ENCODE data around the gene LIFR.

The LIFR gene

GRCh38 chr5:38556599-38557307, at the start of gene LIFR (continued):
- TF ChIP-seq ZNF280D (tag by site-specific recombination; IDR thresholded peaks at IDR 0.05) (no peak), ZNF501 (tag by site-specific recombination; IDR thresholded peaks at IDR 0.05) (peak; percentile 89), WT1 (tag by site-specific recombination; IDR thresholded peaks at IDR 0.05) (0 out of 2 replicates have a peak, but pooled peaks have one; percentile 35), ZNF561 (tag by site-specific recombination; IDR thresholded peaks at IDR 0.05; ENCODE audit: borderline replicate concordance) (peak; percentile 62; the same call in 1 of the 2 replicates), KLF1 (tag by site-specific recombination; IDR thresholded peaks at IDR 0.05) (0 out of 2 replicates have a peak, but pooled peaks have one; percentile 46), ZNF239 (tag by site-specific recombination; IDR thresholded peaks at IDR 0.05) (0 out of 2 replicates have a peak, but pooled peaks have one; percentile 44), PRDM10 (tag by site-specific recombination; IDR thresholded peaks at IDR 0.05) (peak; percentile 78), ZNF16 (tag by site-specific recombination; IDR thresholded peaks at IDR 0.05; ENCODE audit: low read depth) (no peak), ZFP37 (tag by site-specific recombination; IDR thresholded peaks at IDR 0.05) (peak; percentile 99), KLF7 (tag by site-specific recombination; IDR thresholded peaks at IDR 0.05; ENCODE audit: borderline replicate concordance) (peak; percentile 26; the same call in 1 of the 2 replicates), ZNF433 (tag by site-specific recombination; IDR thresholded peaks at IDR 0.05; ENCODE audit: low read depth) (no peak), ZBTB17 (tag by site-specific recombination; IDR thresholded peaks at IDR 0.05) (peak; percentile 83), ZEB2 (tag by site-specific recombination; IDR thresholded peaks at IDR 0.05) (peak; percentile 77), ZSCAN4 (tag by site-specific recombination; IDR thresholded peaks at IDR 0.05) (0 out of 2 replicates have a peak, but pooled peaks have one; percentile 24), ZNF768 (tag by site-specific recombination; IDR thresholded peaks at IDR 0.05) (peak; percentile 17; the same call in 1 of the 2 replicates), INSM2 (tag by site-specific recombination; IDR thresholded peaks at IDR 0.05) (peak; percentile 57; the same call in 1 of the 2 replicates), ZSCAN16 (tag by site-specific recombination; IDR thresholded peaks at IDR 0.05) (peak; percentile 51; the same call in 1 of the 2 replicates), ZNF335 (tag by site-specific recombination; conservative IDR thresholded peaks at IDR 0.05) (peak; percentile 88), ZFP3 (tag by site-specific recombination; IDR thresholded peaks at IDR 0.05; ENCODE audit: low read depth) (no peak), ZNF580 (tag by site-specific recombination; IDR thresholded peaks at IDR 0.05) (no peak), ZNF423 (tag by site-specific recombination; IDR thresholded peaks at IDR 0.05) (peak; percentile 24; the same call in 1 of the 2 replicates), ZNF146 (tag by site-specific recombination; IDR thresholded peaks at IDR 0.05) (0 out of 2 replicates have a peak, but pooled peaks have one; percentile 7), YY1 (tag by site-specific recombination; IDR thresholded peaks at IDR 0.05) (no peak), ZNF776 (tag by site-specific recombination; IDR thresholded peaks at IDR 0.05; ENCODE audit: borderline replicate concordance) (no peak), ZNF132 (tag by site-specific recombination; IDR thresholded peaks at IDR 0.05; ENCODE audit: borderline replicate concordance) (no peak), ZNF513 (tag by site-specific recombination; IDR thresholded peaks at IDR 0.05) (no peak), ZNF248 (tag by site-specific recombination; IDR thresholded peaks at IDR 0.05) (no peak)
